Right atrium auricular region (tissue), 2 donors: ENCODE data around the gene UGT3A1. TPM values are rescaled to one million over a fixed set of nuclear protein-coding genes. Genes with fewer than 3 reads are reported as not detected.

ENCODE experiments used
- DNase-seq: peaks from one replicate; pipeline ENCODE4 v3.0.0-alpha.2; 2019; ENCODE audit warnings: low spot score
- H3K27ac ChIP-seq, 2 donors: fragments of 200-600 bp; sonication (generic); 1 replicate in 1 of 2; 2 replicates in 1 of 2; pipeline ENCODE4 v1.5.1; 2016 to 2019
- H3K27me3 ChIP-seq, 2 donors: fragments of 200-600 bp; sonication (generic); one replicate each; pipeline versions ENCODE4 v1.5.1 to v1.6.0; 2017 to 2019
- H3K36me3 ChIP-seq: fragments of 200-600 bp; sonication (generic); one replicate; pipeline ENCODE4 v1.5.1; 2016
- H3K4me1 ChIP-seq, 2 donors: fragments of 200-600 bp; sonication (generic); one replicate each; pipeline versions ENCODE4 v1.5.1 to v1.6.0; 2017 to 2019
- H3K4me3 ChIP-seq, 2 donors: fragments of 200-600 bp; sonication (generic); 1 replicate in 1 of 2; 2 replicates in 1 of 2; pipeline ENCODE4 v1.5.1; 2017 to 2019; ENCODE audit warnings: mild to moderate bottlenecking in 1 of 2, moderate library complexity in 1 of 2
- H3K9me3 ChIP-seq, 2 donors: fragments of 200-600 bp; sonication (generic); one replicate each; pipeline ENCODE4 v1.5.1; 2019
- total RNA-seq, 2 donors: library from RNA; depleted of rRNA; stranded (reverse); fragments of >200 nt; gene quantifications; one replicate each; pipeline ENCODE4 v1.1.0, GENCODE V29; 2016
- TF ChIP-seq, protein P1 (sequence below), 2 donors: fragments of 200-600 bp; sonication (generic); IDR thresholded peaks; one replicate each; pipeline ENCODE4 v1.5.1; 2019; ENCODE audit warnings: antibody characterized with exemption in 2 of 2

The UGT3A1 gene
- total RNA-seq, 2 donors from 2014 or later, result not detected

DNA sequence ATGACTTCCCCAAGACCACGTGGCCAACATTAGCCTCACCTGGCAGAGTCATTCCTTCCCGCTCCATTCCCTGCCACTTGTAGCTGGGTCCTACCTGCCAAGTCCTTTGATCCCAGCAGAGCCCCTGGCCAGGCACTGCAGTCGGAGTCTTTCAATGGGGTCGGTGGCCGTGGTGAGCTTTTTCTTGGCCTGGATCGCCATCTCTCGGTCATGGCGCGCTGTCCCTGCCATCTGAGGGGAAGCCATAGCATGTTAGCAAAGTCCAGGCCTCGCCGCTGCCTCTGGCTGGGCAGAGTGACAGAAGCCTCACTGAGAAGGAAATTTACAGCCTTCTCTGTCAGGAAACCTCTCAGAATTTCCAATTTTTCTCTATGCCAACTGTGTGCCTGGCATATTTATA lies 70.3 kb downstream of the UGT3A1 start:
- Histone ChIP-seq H3K27ac (no peak overlapping the region), H3K4me3 (no peak overlapping the region), H3K9me3 (no peaks in the 10 kb centered on the region), H3K4me1 (no peaks in the 10 kb centered on the region), H3K36me3 (no peaks in the 10 kb centered on the region), H3K27me3 (no peaks in the 10 kb centered on the region)
- TF ChIP-seq, protein P1, sequence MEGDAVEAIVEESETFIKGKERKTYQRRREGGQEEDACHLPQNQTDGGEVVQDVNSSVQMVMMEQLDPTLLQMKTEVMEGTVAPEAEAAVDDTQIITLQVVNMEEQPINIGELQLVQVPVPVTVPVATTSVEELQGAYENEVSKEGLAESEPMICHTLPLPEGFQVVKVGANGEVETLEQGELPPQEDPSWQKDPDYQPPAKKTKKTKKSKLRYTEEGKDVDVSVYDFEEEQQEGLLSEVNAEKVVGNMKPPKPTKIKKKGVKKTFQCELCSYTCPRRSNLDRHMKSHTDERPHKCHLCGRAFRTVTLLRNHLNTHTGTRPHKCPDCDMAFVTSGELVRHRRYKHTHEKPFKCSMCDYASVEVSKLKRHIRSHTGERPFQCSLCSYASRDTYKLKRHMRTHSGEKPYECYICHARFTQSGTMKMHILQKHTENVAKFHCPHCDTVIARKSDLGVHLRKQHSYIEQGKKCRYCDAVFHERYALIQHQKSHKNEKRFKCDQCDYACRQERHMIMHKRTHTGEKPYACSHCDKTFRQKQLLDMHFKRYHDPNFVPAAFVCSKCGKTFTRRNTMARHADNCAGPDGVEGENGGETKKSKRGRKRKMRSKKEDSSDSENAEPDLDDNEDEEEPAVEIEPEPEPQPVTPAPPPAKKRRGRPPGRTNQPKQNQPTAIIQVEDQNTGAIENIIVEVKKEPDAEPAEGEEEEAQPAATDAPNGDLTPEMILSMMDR (IDR thresholded peaks at IDR 0.05), result no peak
- DNase-seq, result no peak

DNA sequence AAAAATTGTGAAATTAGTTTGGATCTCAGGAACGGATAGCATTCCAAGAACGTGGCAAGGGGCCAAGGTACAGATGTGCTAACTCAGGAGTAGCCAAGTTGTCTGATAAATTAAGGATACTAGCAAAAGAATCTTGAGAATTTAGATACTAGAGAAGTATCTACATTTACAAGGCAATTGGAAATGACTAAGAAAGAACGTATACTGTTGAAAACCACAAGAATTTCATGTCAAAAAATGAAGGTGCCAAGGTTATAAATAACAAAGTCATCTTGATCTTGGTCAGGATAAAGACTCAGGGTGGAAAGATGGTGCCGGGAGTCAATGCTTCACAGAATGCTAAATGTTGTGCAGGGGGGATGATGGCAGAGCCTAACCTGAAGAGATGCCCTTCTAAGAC lies 72.0 kb downstream of the UGT3A1 start:
- no peaks in the 10 kb centered on the region for H3K9me3 ChIP-seq
- H3K4me3 ChIP-seq, result no peak overlapping the region
- H3K36me3 ChIP-seq, result no peaks in the 10 kb centered on the region
- DNase-seq, result no peak
- H3K4me1 ChIP-seq, result no peaks in the 10 kb centered on the region
- H3K27ac ChIP-seq, result no peak overlapping the region
- H3K27me3 ChIP-seq, result no peaks in the 10 kb centered on the region
- TF ChIP-seq, protein P1 (IDR thresholded peaks at IDR 0.05), result no peak

DNA sequence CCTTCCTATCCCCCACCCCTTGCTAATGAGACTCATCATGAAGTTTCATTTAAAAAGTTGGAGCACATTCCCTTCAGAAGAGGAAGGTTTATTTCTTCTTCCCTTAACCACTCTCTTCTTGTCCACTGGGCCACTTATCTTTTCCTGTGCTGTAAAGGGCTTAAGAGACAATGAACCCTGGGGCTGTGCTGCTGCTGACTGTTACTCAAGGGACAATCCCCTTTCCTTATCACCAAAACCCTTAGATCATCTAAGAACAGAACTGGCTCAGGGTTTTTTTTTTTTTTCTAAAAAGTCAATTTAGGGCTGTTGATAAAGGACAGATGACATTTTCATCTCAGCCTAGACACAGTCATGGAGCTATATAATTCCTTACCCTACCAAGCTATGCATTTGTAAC lies 82.4 kb downstream of the UGT3A1 start:
- TF ChIP-seq, protein P1 (IDR thresholded peaks at IDR 0.05), result no peak
- no peak overlapping the region for H3K4me3 ChIP-seq
- H3K9me3 ChIP-seq, result peaks cover 0 to 6% of the 10 kb centered on the region in 2 donors
- DNase-seq, result no peak
- no peaks in the 10 kb centered on the region for H3K36me3 ChIP-seq
- no peaks in the 10 kb centered on the region for H3K4me1 ChIP-seq
- no peak overlapping the region for H3K27ac ChIP-seq
- no peaks in the 10 kb centered on the region for H3K27me3 ChIP-seq

DNA sequence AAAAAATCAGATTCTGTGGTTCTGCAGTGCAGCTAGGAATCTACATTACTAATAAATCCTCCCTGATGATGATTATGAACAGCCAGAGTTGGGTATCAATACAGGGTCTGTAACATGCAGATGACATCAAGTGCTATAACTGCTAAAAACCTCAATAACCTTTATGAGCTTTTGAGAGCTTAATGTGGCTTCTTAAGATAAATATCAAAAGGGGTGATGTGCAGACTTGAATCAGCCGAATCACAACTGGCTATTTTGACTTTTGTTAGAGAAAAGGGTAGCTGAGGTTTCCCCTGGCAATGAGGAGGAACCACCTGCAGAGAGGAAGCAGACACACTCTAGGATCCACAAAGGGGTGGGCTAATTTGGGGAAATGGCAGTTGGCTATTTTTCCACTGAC lies 83.0 kb downstream of the UGT3A1 start:
- no peaks in the 10 kb centered on the region for H3K27me3 ChIP-seq
- no peak overlapping the region for H3K27ac ChIP-seq
- H3K36me3 ChIP-seq, result no peaks in the 10 kb centered on the region
- TF ChIP-seq, protein P1 (IDR thresholded peaks at IDR 0.05), result no peak
- H3K4me3 ChIP-seq, result no peak overlapping the region
- H3K9me3 ChIP-seq, result peaks cover 0 to 6% of the 10 kb centered on the region in 2 donors
- DNase-seq, result no peak
- H3K4me1 ChIP-seq, result no peaks in the 10 kb centered on the region

DNA sequence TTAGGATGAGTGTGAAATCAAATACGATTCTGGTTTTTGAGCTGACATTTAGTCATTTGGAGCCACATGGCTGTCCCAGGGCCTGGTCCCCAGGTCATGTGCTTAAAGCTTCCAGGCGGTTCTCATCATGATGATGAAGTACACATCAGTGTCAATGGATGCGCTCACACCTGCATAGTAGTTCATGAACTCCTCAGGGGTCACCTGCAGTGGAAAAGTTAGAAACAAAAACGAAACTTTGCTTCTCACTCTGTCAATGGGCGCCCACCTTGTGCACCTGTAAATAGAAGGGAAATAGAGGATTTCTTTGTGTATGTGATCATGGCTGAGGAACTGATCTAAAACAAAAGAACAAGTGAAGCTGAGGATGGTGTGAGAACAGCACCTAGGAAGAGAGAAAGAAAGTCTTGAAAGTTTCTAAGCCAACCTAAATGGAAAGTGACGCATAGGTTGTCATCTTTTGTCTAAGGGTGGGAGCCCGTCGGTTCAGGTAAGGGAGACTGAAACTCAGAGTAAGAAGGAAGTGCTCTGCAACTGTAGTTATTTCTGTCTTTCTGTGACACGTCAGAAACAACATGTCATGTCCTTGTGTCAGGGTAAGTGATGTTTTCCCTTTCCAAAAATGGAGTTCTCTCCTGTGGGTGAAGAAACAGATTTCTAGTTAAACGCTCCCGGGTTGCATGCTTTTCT lies 86.6 kb downstream of the UGT3A1 start:
- H3K27ac ChIP-seq, result no peak overlapping the region
- H3K27me3 ChIP-seq, result no peaks in the 10 kb centered on the region
- no peak for DNase-seq
- TF ChIP-seq, protein P1 (IDR thresholded peaks at IDR 0.05), result no peak
- no peaks in the 10 kb centered on the region for H3K4me1 ChIP-seq
- no peaks in the 10 kb centered on the region for H3K36me3 ChIP-seq
- H3K9me3 ChIP-seq, result no peaks in the 10 kb centered on the region
- no peak overlapping the region for H3K4me3 ChIP-seq
